Osteoblast (primary cell): ENCODE results near the gene DDX47. TPM values are rescaled to one million over a fixed set of nuclear protein-coding genes. Genes with fewer than 3 reads are reported as not detected.
A peak's percentile ranks its signal among the peaks of the same experiment; 100 is the strongest.

Experiments
- DNase-seq: peaks from one replicate; pipeline ENCODE4 v3.0.0; 2011; ENCODE audit warnings: low spot score, mixed read lengths; ENCODE audit not compliant: insufficient read length; ENCODE audit errors: missing footprints
- H2AFZ ChIP-seq: 2 replicates; pipeline ENCODE4 v1.6.0; 2011; ENCODE audit warnings: mild to moderate bottlenecking, low read length
- H3K27ac ChIP-seq: 2 replicates; pipeline ENCODE4 v1.5.1; 2011; ENCODE audit warnings: mild to moderate bottlenecking, low read depth, low read length, moderate library complexity
- H3K27me3 ChIP-seq: 2 replicates; pipeline ENCODE4 v1.6.0; 2012; ENCODE audit warnings: mild to moderate bottlenecking, control low read depth, inconsistent platforms, low read length, moderate library complexity; ENCODE audit not compliant: insufficient read depth
- H3K36me3 ChIP-seq: 2 replicates; pipeline ENCODE4 v1.5.1; 2011; ENCODE audit warnings: mild to moderate bottlenecking, low read length, control low read depth, moderate library complexity; ENCODE audit not compliant: insufficient read depth
- H3K4me1 ChIP-seq: 2 replicates; pipeline ENCODE4 v1.5.1; 2011; ENCODE audit warnings: mild to moderate bottlenecking, low read length, control low read depth, moderate library complexity; ENCODE audit not compliant: insufficient read depth
- H3K4me2 ChIP-seq: 2 replicates; pipeline ENCODE4 v1.6.0; 2011; ENCODE audit warnings: mild to moderate bottlenecking, low read length; ENCODE audit not compliant: insufficient read depth
- H3K4me3 ChIP-seq: fragments of 200-600 bp; sonication (generic); 3 replicates; pipeline ENCODE4 v1.5.1; 2012; ENCODE audit warnings: mild to moderate bottlenecking, low read length, inconsistent platforms; ENCODE audit not compliant: insufficient read depth
- H3K79me2 ChIP-seq: 2 replicates; pipeline ENCODE4 v1.6.0; 2012; ENCODE audit warnings: mild to moderate bottlenecking, low read length, control low read depth, inconsistent platforms; ENCODE audit not compliant: insufficient read depth
- H3K9me3 ChIP-seq: 2 replicates; pipeline ENCODE4 v1.5.1; 2011; ENCODE audit warnings: low read depth, low read length, control low read depth
- H4K20me1 ChIP-seq: 2 replicates; pipeline ENCODE4 v1.6.0; 2012; ENCODE audit warnings: mild to moderate bottlenecking, low read length, control low read depth; ENCODE audit not compliant: insufficient read depth
- total RNA-seq: library from RNA; depleted of rRNA; stranded (reverse); fragments of >200 nt; gene quantifications from 2 replicates; pipeline ENCODE4 v1.2.3, GENCODE V29; 2012
- TF ChIP-seq, protein P1 (sequence below): IDR thresholded peaks from 2 replicates; pipeline ENCODE4 v1.5.1; 2011; ENCODE audit warnings: mild to moderate bottlenecking, low read depth, low read length, moderate library complexity; ENCODE audit errors: extremely low read depth

The DDX47 gene
- total RNA-seq, 1 donor = 60.8 TPM

DNA sequence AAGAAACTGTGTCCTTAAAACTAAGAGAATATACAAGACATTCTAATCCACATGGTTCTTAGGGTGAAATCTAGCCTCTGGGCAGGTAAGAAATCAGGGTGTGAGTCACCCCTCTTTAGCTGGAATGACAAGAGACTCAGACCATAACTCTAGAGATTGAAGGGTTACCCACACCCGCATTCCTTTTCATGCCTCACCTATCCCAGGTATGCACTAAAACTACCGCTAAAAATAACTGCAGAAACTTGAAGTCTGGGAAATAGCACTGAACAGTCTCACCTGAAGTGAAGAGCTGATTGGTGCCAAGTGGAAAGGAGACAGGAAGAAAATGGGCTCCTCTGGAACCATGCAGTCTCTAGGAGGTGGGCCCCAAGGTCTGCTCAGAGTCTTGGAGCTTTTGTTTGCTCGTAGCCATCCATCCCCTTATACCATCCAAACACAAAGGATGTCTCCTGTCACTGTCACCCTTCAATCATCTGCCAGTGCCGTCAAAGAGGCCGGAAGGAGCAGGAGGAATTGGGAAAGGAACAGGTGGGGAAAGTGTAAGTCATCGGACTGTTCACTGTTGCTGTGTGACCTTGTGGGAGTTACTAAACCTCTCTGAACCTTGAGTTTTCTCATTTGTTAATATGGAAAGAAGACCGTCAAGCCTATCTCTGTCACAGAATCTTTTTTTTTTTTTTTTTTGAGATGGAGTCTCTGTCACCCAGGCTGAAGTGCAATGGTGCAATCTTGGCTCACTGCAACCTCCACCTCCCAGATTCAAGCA lies 22.4 kb downstream of the DDX47 start:
- H4K20me1 ChIP-seq = no peaks in the 10 kb centered on the region
- H3K27ac ChIP-seq = peak overlapping the region; percentile 69
- DNase-seq = no peak
- H3K36me3 ChIP-seq = peaks cover 32% of the 10 kb centered on the region
- TF ChIP-seq, protein P1, sequence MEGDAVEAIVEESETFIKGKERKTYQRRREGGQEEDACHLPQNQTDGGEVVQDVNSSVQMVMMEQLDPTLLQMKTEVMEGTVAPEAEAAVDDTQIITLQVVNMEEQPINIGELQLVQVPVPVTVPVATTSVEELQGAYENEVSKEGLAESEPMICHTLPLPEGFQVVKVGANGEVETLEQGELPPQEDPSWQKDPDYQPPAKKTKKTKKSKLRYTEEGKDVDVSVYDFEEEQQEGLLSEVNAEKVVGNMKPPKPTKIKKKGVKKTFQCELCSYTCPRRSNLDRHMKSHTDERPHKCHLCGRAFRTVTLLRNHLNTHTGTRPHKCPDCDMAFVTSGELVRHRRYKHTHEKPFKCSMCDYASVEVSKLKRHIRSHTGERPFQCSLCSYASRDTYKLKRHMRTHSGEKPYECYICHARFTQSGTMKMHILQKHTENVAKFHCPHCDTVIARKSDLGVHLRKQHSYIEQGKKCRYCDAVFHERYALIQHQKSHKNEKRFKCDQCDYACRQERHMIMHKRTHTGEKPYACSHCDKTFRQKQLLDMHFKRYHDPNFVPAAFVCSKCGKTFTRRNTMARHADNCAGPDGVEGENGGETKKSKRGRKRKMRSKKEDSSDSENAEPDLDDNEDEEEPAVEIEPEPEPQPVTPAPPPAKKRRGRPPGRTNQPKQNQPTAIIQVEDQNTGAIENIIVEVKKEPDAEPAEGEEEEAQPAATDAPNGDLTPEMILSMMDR = no peak
- H3K9me3 ChIP-seq = no peaks in the 10 kb centered on the region
- H3K27me3 ChIP-seq = no peaks in the 10 kb centered on the region
- no peak overlapping the region for H3K4me2 ChIP-seq
- H3K79me2 ChIP-seq = no peaks in the 10 kb centered on the region
- peaks cover 35% of the 10 kb centered on the region for H3K4me1 ChIP-seq
- no peak overlapping the region for H2AFZ ChIP-seq
- no peak overlapping the region for H3K4me3 ChIP-seq

DNA sequence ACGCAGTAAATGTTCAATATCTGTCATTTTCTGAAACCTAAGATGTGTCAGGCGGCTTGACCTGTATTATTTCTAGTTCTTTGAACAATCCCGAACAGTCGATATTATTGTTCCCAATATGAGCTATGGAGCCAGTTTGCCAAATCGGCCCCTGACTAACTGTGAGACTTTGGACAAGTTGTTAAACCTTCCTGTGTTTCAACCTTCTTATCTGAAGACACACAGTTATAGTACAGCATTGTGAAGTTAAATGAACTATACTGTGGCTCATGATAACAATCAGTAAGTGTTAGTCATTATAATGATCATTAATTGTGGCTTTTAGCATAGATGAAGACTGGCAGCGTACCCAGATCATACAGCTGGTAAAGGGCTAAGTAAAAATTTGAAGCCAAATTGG lies 23.4 kb downstream of the DDX47 start:
- H3K9me3 ChIP-seq = no peaks in the 10 kb centered on the region

DNA sequence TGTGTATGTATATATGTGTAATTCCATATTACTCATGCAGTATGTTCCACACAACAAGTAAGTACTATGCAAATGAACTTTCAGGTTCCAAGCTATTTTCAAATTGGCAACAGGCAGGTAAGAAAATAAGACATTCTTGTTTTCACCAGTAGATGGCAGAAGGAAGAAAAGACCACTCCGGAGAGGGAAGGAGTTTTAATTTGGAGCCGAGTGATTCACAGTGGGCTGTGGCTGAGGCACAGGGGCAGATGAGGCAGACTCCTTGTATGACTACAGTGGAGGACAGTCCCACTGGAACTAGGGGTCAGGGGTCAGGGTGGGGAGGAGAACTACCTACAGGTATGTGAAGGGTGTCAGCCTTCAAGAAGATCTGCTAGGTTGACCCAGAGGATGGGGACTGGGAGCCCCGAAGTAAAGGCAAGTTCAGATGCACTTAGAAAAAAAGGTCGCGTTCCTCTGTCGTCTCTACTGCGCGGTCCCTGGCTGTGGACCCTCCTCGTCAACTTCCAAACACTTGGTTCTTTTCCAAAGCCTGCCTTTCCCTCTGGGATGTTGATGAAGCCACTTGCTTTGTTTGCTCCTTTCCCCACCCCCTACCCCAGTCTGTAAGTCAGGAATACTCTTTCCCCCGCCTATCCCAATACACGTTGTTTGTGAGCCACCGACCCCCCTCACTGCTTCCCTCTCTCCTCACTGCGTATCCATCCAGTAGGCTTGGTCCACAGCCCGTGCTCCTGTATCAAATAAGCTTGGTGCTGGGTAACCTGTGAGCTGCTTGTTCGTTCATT lies 24.1 kb downstream of the DDX47 start:
- peaks cover 35% of the 10 kb centered on the region for H3K4me1 ChIP-seq
- H3K27ac ChIP-seq = peak overlapping the region; percentile 86
- peak; percentile 91 for DNase-seq
- peaks cover 22% of the 10 kb centered on the region for H3K36me3 ChIP-seq
- H3K27me3 ChIP-seq = no peaks in the 10 kb centered on the region
- TF ChIP-seq, protein P1 = peak; percentile 73
- no peak overlapping the region for H3K4me2 ChIP-seq
- H2AFZ ChIP-seq = no peak overlapping the region
- H4K20me1 ChIP-seq = no peaks in the 10 kb centered on the region
- H3K4me3 ChIP-seq = no peak overlapping the region
- H3K79me2 ChIP-seq = no peaks in the 10 kb centered on the region
- no peaks in the 10 kb centered on the region for H3K9me3 ChIP-seq

More for the DNA sequence above, 23.4 kb downstream of the DDX47 start:
- H3K27ac ChIP-seq = peak overlapping the region; percentile 55
- H4K20me1 ChIP-seq = no peaks in the 10 kb centered on the region
- H3K36me3 ChIP-seq = peaks cover 27% of the 10 kb centered on the region
- TF ChIP-seq, protein P1 = no peak
- no peaks in the 10 kb centered on the region for H3K79me2 ChIP-seq
- no peak overlapping the region for H3K4me3 ChIP-seq
- no peaks in the 10 kb centered on the region for H3K27me3 ChIP-seq
- no peak overlapping the region for H2AFZ ChIP-seq
- peaks cover 35% of the 10 kb centered on the region for H3K4me1 ChIP-seq
- no peak for DNase-seq
- no peak overlapping the region for H3K4me2 ChIP-seq

DNA sequence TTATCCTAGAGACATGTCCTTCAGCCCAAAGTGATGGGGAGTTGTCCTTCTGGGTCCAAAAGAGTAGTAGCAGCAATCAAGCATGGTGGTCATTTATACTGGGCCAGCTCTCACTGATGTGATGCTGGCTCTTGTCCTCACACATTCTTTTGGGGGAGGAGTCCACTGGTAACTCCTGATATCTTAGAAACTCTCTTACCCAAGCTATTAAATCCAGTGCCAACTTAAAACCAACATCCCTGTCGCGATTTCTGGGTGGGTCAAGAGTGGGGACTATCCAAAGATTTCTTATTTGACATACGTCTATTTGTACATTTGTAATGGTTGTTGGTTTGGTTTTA lies 24.6 kb downstream of the DDX47 start:
- Histone ChIP-seq H3K36me3 (peaks cover 16% of the 10 kb centered on the region), H2AFZ (no peak overlapping the region), H4K20me1 (no peaks in the 10 kb centered on the region), H3K79me2 (no peaks in the 10 kb centered on the region), H3K4me2 (no peak overlapping the region), H3K27me3 (no peaks in the 10 kb centered on the region), H3K27ac (peak overlapping the region; percentile 86), H3K9me3 (no peaks in the 10 kb centered on the region), H3K4me1 (peaks cover 35% of the 10 kb centered on the region), H3K4me3 (no peak overlapping the region)
- TF ChIP-seq, protein P1 = no peak
- DNase-seq = no peak
